Stimulated activated CD4-positive, alpha-beta T cell treated with anti-CD3 and anti-CD28 coated beads, TNF-alpha, amount 100 ng/mL, for 24 hours (primary cell): Measurements from ENCODE around the gene HDGFL3.
"Not testable (repeated sequence)": the region's sequence is repeated elsewhere in the genome, so short reads cannot be mapped to it uniquely, and the experiment has no call there.

Experiments used
- DNase-seq, 3 experiments: peaks; one replicate each; pipeline ENCODE4 v3.0.0-alpha.2; 2020; ENCODE audit warnings: low read depth in 3 of 3

Gene HDGFL3

GRCh38 chr15:83207660-83208366 is at the start of gene HDGFL3:
HDGFL3 (minus strand) TSS chr15:83207823; CDS start chr15:83207414, 409 bp downstream.
- DNase-seq = peak in 1 of 3 experiments; percentile 18

GRCh38 chr15:83250781-83251180 is 43.2 kb upstream of the HDGFL3 start:
- DNase-seq = no peak

- no peak for DNase-seq
Observed at GRCh38 chr15:83249030-83249343, 41.4 kb upstream of the HDGFL3 start.

GRCh38 chr15:83248151-83249029 is 40.8 kb upstream of the HDGFL3 start:
- peak in 1 of 3 experiments; percentile 16 for DNase-seq

DNA sequence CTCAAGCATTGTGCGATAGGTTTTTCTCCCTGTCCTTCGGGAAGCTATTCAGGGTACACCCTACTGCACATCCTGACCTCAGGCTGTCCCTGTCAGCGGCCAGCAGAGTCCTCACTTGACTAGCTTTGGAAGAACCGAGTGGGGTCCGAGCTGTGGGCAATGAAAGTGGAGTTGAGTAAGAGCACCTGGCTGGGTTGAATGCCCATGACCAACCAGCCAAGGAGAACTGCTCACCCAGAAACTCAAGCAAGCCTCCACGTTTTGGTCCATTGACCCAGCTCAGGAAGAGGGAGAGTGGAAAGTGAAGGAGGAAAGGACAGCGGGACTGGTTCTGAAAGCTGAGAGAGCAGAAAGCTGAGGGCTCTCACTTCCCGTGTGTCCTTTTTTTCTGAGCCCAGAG is 36.0 kb upstream of the HDGFL3 start:
- DNase-seq = no peak

DNA sequence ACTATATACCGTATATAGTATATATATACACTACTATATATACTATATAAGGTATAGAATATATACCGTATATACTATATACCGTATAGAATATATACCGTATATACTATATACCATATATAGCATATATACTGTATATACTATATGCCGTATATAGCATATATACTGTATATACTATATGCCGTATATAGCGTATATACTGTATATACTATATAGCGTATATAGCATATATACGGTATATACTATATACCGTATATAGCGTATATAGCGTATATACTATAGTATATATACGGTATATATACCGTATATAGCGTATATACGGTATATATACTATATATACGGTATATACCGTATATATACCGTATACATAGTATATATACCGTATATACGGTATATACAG is 22.6 kb upstream of the HDGFL3 start:
- DNase-seq = no peak

- no peak for DNase-seq
Observed at GRCh38 chr15:83225449-83225848, 17.8 kb upstream of the HDGFL3 start.

- not testable (repeated sequence) for DNase-seq
Observed at GRCh38 chr15:83221781-83222180, 14.2 kb upstream of the HDGFL3 start.

GRCh38 chr15:83219026-83219425 is 11.4 kb upstream of the HDGFL3 start:
- DNase-seq = no peak

DNA sequence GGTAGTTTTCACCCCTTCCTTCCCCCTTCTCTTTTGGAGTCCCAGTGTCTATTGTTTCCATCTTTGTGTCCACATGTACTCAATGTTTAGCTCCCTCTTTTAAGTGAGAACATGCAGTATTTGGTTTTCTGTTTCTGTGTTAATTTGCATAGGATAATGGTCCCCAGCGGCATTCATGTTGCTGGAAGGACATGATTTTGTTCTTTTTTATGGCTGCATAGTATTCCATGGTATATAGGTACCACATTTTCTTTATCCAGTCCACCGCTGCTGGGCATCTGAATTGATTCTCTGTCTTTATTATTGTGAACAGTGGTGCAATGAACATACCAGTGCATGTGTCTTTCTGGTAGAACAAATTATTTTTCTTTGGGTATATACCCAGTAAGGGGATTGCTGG is 7.7 kb upstream of the HDGFL3 start:
- no peak for DNase-seq

GRCh38 chr15:83210619-83211018 is 3.0 kb upstream of the HDGFL3 start:
- no peak for DNase-seq

- DNase-seq = no peak
Observed at GRCh38 chr15:83209333-83209732, 1.7 kb upstream of the HDGFL3 start.

- no peak for DNase-seq
Observed at GRCh38 chr15:83208367-83208661, 691 bp upstream of the HDGFL3 start.

- peak in 1 of 3 experiments; percentile 8 for DNase-seq
Observed at GRCh38 chr15:83207009-83207659, 489 bp downstream of the HDGFL3 start.

GRCh38 chr15:83206526-83207008 is 1.1 kb downstream of the HDGFL3 start:
- no peak for DNase-seq

GRCh38 chr15:83205725-83206324 is 1.8 kb downstream of the HDGFL3 start:
- no peak for DNase-seq

GRCh38 chr15:83204697-83205096 is 2.9 kb downstream of the HDGFL3 start:
- DNase-seq = no peak

DNA sequence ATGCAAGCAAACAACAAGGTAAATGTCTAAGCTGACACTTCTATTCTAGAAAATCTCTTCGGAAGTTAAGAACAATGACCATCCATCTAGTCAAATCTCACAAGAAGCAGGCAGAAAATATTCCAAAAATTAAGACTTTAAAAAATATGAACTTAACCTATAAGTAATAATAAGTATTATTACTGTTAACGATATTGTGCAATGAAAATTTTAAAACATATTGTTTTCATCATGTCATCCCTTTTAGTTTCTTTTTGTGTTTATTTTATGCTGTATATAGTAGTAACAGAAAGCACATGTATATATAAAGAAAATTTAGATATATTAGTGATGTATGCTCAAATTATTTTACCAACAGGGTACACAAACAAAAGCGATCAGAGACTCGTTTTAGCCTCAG is 4.1 kb downstream of the HDGFL3 start:
- no peak for DNase-seq

GRCh38 chr15:83200589-83200988 is 7.0 kb downstream of the HDGFL3 start:
- no peak for DNase-seq

DNA sequence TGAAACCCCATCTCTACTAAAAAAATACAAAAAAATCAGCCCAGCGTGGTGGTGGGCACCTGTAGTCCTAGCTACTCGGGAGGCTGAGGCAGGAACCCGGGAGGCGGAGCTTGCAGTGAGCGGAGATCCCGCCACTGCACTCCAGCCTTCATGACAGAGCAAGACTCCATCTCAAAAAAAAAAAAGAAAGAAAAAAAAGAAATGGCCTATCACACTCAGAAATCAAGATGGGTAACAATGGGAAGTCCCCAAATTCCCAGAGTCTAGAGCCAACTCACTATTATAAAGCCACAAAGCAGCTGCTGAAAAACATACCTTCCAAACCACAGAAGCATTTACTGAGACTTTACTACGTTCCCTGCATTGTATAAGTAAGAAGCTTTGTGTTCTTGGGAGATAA is 7.5 kb downstream of the HDGFL3 start:
- DNase-seq = peak in 1 of 3 experiments; percentile 7

GRCh38 chr15:83199288-83199687 is 8.3 kb downstream of the HDGFL3 start:
- DNase-seq = no peak

- DNase-seq = no peak
Observed at GRCh38 chr15:83198476-83198875, 9.1 kb downstream of the HDGFL3 start.
